ENCODE results near the gene ACSS1. TPM values are rescaled to one million over a fixed set of nuclear protein-coding genes. Genes with fewer than 3 reads are reported as not detected.
A peak's percentile ranks its signal among the peaks of the same experiment; 100 is the strongest.

The ACSS1 gene
- total RNA-seq, 1 experiment from 2014 or later: 0.51 TPM

- H3K27ac Mint-ChIP-seq (ENCODE audit: low read depth, unreplicated experiment): no peak overlapping the region
- no peak for TF ChIP-seq CTCF (IDR thresholded peaks at IDR 0.05; ENCODE audit: unreplicated experiment)
- intact Hi-C loops (cut with micrococcal nuclease): no loop called here
- no peak overlapping the region for H3K4me3 Mint-ChIP-seq (ENCODE audit: unreplicated experiment)
- BruUV-seq (replicated peaks): no TSS peak
- POLR2A ChIA-PET: interaction anchor here (0.8 to 3.0 kb wide), 5 partner anchors 10 to 53 kb away, joined by 3 to 10 read pairs (median 4); partner anchors contain the start of gene APMAP
- peaks cover 11% of the 10 kb centered on the region for H3K27me3 Mint-ChIP-seq (ENCODE audit: insufficient read depth, unreplicated experiment)
- no peak for DNase-seq (ENCODE audit: unreplicated experiment)
- CTCF ChIA-PET: interaction anchor here (0.6 to 3.5 kb wide), 12 partner anchors 8 to 1905 kb away, joined by 3 to 19 read pairs (median 4); no protein-coding TSS in a partner anchor
- H3K9me3 Mint-ChIP-seq (ENCODE audit: unreplicated experiment): no peaks in the 10 kb centered on the region
- H3K4me1 Mint-ChIP-seq (ENCODE audit: insufficient read depth, unreplicated experiment): no peaks in the 10 kb centered on the region
- peaks cover 6% of the 10 kb centered on the region for H3K36me3 Mint-ChIP-seq (ENCODE audit: insufficient read depth, unreplicated experiment)
Observed at GRCh38 chr20:25008388-25009217, 49.3 kb downstream of the ACSS1 start.

- H3K4me3 Mint-ChIP-seq (ENCODE audit: unreplicated experiment): no peak overlapping the region
- POLR2A ChIA-PET: interaction anchor here (1.0 to 3.0 kb wide), 3 partner anchors 10 to 24 kb away, joined by 3 to 10 read pairs (median 4); partner anchors contain the start of gene APMAP
- H3K27ac Mint-ChIP-seq (ENCODE audit: low read depth, unreplicated experiment): no peak overlapping the region
- no peak for DNase-seq (ENCODE audit: unreplicated experiment)
- peaks cover 6% of the 10 kb centered on the region for H3K36me3 Mint-ChIP-seq (ENCODE audit: insufficient read depth, unreplicated experiment)
- CTCF ChIA-PET: interaction anchor here (0.6 to 3.5 kb wide), 6 partner anchors 12 to 66 kb away, joined by 3 to 19 read pairs (median 8); no protein-coding TSS in a partner anchor
- no peaks in the 10 kb centered on the region for H3K4me1 Mint-ChIP-seq (ENCODE audit: insufficient read depth, unreplicated experiment)
- intact Hi-C loops (cut with micrococcal nuclease): no loop called here
- TF ChIP-seq CTCF (IDR thresholded peaks at IDR 0.05; ENCODE audit: unreplicated experiment): no peak
- BruUV-seq (replicated peaks): no TSS peak
- H3K27me3 Mint-ChIP-seq (ENCODE audit: insufficient read depth, unreplicated experiment): peaks cover 11% of the 10 kb centered on the region
- peaks cover 6% of the 10 kb centered on the region for H3K9me3 Mint-ChIP-seq (ENCODE audit: unreplicated experiment)
Observed at GRCh38 chr20:25007491-25008305, 50.2 kb downstream of the ACSS1 start.

- Mint-ChIP-seq H3K27me3 (ENCODE audit: insufficient read depth, unreplicated experiment) (peaks cover 11% of the 10 kb centered on the region), H3K36me3 (ENCODE audit: insufficient read depth, unreplicated experiment) (peaks cover 6% of the 10 kb centered on the region), H3K9me3 (ENCODE audit: unreplicated experiment) (peaks cover 8% of the 10 kb centered on the region), H3K4me1 (ENCODE audit: insufficient read depth, unreplicated experiment) (no peaks in the 10 kb centered on the region), H3K4me3 (ENCODE audit: unreplicated experiment) (no peak overlapping the region), H3K27ac (ENCODE audit: low read depth, unreplicated experiment) (peak overlapping the region; percentile 35)
- no peak for TF ChIP-seq CTCF (IDR thresholded peaks at IDR 0.05; ENCODE audit: unreplicated experiment)
- POLR2A ChIA-PET: interaction anchor here (0.6 to 1.6 kb wide), 3 partner anchors 11 to 70 kb away, joined by 3 to 4 read pairs (median 3); no protein-coding TSS in a partner anchor
- intact Hi-C loops (cut with micrococcal nuclease): no loop called here
- no TSS peak for BruUV-seq (replicated peaks)
- DNase-seq (ENCODE audit: unreplicated experiment): no peak
- CTCF ChIA-PET: interaction anchor here (0.7 to 3.5 kb wide), 5 partner anchors 13 to 392 kb away, joined by 3 to 19 read pairs (median 4); no protein-coding TSS in a partner anchor
Observed at GRCh38 chr20:25006431-25007167, 51.3 kb downstream of the ACSS1 start.

Measured in MCF 10A (cell line).